ENCODE measurements around the gene SORBS1. TPM values are rescaled to one million over a fixed set of nuclear protein-coding genes. Genes with fewer than 3 reads are reported as not detected.

Gene SORBS1
- polyA plus RNA-seq, 3 donors from 2014 or later = 0.33 to 1.8 (median 0.82) TPM

- no peak overlapping the region for H3K27ac Mint-ChIP-seq
- H3K4me3 Mint-ChIP-seq = no peak overlapping the region
- peaks cover 7 to 11% of the 10 kb centered on the region in 2 donors for H3K4me1 Mint-ChIP-seq
- peaks cover 2 to 6% (median 6%) of the 10 kb centered on the region in 3 donors for H3K27me3 Mint-ChIP-seq (ENCODE audit: low read depth in 3 of 3)
- no peak for DNase-seq
- no peaks in the 10 kb centered on the region for H3K36me3 Mint-ChIP-seq
- no peaks in the 10 kb centered on the region for H3K9me3 Mint-ChIP-seq
Observed at GRCh38 chr10:95442341-95442740, 118.8 kb downstream of the SORBS1 start.

- H3K27me3 Mint-ChIP-seq (ENCODE audit: low read depth in 3 of 3) = peaks cover 2 to 6% (median 6%) of the 10 kb centered on the region in 3 donors
- H3K27ac Mint-ChIP-seq = no peak overlapping the region
- H3K4me1 Mint-ChIP-seq = peaks cover 7 to 11% of the 10 kb centered on the region in 2 donors
- DNase-seq = no peak
- no peaks in the 10 kb centered on the region for H3K9me3 Mint-ChIP-seq
- H3K36me3 Mint-ChIP-seq = no peaks in the 10 kb centered on the region
- H3K4me3 Mint-ChIP-seq = no peak overlapping the region
Observed at GRCh38 chr10:95441547-95441923, 119.6 kb downstream of the SORBS1 start.

GRCh38 chr10:95440756-95441546 is 120.2 kb downstream of the SORBS1 start:
- no peaks in the 10 kb centered on the region for H3K36me3 Mint-ChIP-seq
- H3K4me1 Mint-ChIP-seq = peaks cover 7 to 11% of the 10 kb centered on the region in 2 donors
- H3K9me3 Mint-ChIP-seq = no peaks in the 10 kb centered on the region
- peak; percentile 13 to 32 (median 21) for DNase-seq
- H3K27ac Mint-ChIP-seq = no peak overlapping the region
- peaks cover 3 to 6% (median 6%) of the 10 kb centered on the region in 3 donors for H3K27me3 Mint-ChIP-seq (ENCODE audit: low read depth in 3 of 3)
- peak overlapping the region in 2 of 5 donors; percentile 11 to 28 for H3K4me3 Mint-ChIP-seq

GRCh38 chr10:95440038-95440725 is 121.0 kb downstream of the SORBS1 start:
- H3K27ac Mint-ChIP-seq = no peak overlapping the region
- H3K4me1 Mint-ChIP-seq = peaks cover 7 to 11% of the 10 kb centered on the region in 2 donors
- no peak overlapping the region for H3K4me3 Mint-ChIP-seq
- H3K27me3 Mint-ChIP-seq (ENCODE audit: low read depth in 3 of 3) = peaks cover 3 to 6% (median 6%) of the 10 kb centered on the region in 3 donors
- DNase-seq = no peak
- H3K36me3 Mint-ChIP-seq = no peaks in the 10 kb centered on the region
- H3K9me3 Mint-ChIP-seq = no peaks in the 10 kb centered on the region

- H3K27ac Mint-ChIP-seq = no peak overlapping the region
- peaks cover 7 to 11% of the 10 kb centered on the region in 2 donors for H3K4me1 Mint-ChIP-seq
- H3K4me3 Mint-ChIP-seq = no peak overlapping the region
- H3K27me3 Mint-ChIP-seq (ENCODE audit: low read depth in 3 of 3) = peaks cover 3 to 6% (median 6%) of the 10 kb centered on the region in 3 donors
- peaks cover 0 to 4% (median 0%) of the 10 kb centered on the region in 3 donors for H3K36me3 Mint-ChIP-seq
- no peaks in the 10 kb centered on the region for H3K9me3 Mint-ChIP-seq
- no peak for DNase-seq
Observed at GRCh38 chr10:95438781-95439180, 122.4 kb downstream of the SORBS1 start.

GRCh38 chr10:95437669-95438068 is 123.5 kb downstream of the SORBS1 start:
- Mint-ChIP-seq H3K9me3 (no peaks in the 10 kb centered on the region), H3K4me1 (peaks cover 7 to 11% of the 10 kb centered on the region in 2 donors), H3K36me3 (peaks cover 0 to 4% (median 0%) of the 10 kb centered on the region in 3 donors), H3K27ac (no peak overlapping the region), H3K4me3 (no peak overlapping the region), H3K27me3 (ENCODE audit: low read depth in 3 of 3) (peaks cover 3 to 6% (median 6%) of the 10 kb centered on the region in 3 donors)
- no peak for DNase-seq

- H3K9me3 Mint-ChIP-seq = no peaks in the 10 kb centered on the region
- H3K4me1 Mint-ChIP-seq = peaks cover 0 to 2% of the 10 kb centered on the region in 2 donors
- peaks cover 2 to 8% (median 3%) of the 10 kb centered on the region in 3 donors for H3K27me3 Mint-ChIP-seq (ENCODE audit: low read depth in 3 of 3)
- H3K36me3 Mint-ChIP-seq = peaks cover 0 to 4% (median 0%) of the 10 kb centered on the region in 3 donors
- DNase-seq = no peak
- no peak overlapping the region for H3K4me3 Mint-ChIP-seq
- H3K27ac Mint-ChIP-seq = no peak overlapping the region
Observed at GRCh38 chr10:95435548-95436279, 125.5 kb downstream of the SORBS1 start.

- DNase-seq = no peak
- H3K36me3 Mint-ChIP-seq = peaks cover 0 to 4% (median 0%) of the 10 kb centered on the region in 3 donors
- H3K27me3 Mint-ChIP-seq (ENCODE audit: low read depth in 3 of 3) = peaks cover 2 to 8% (median 2%) of the 10 kb centered on the region in 3 donors
- H3K9me3 Mint-ChIP-seq = no peaks in the 10 kb centered on the region
- H3K4me3 Mint-ChIP-seq = no peak overlapping the region
- no peaks in the 10 kb centered on the region for H3K4me1 Mint-ChIP-seq
- no peak overlapping the region for H3K27ac Mint-ChIP-seq
Observed at GRCh38 chr10:95434583-95434982, 126.6 kb downstream of the SORBS1 start.

GRCh38 chr10:95431900-95432342 is 129.2 kb downstream of the SORBS1 start:
- peaks cover 1 to 2% (median 1%) of the 10 kb centered on the region in 3 donors for H3K27me3 Mint-ChIP-seq (ENCODE audit: low read depth in 3 of 3)
- no peak overlapping the region for H3K4me3 Mint-ChIP-seq
- no peaks in the 10 kb centered on the region for H3K9me3 Mint-ChIP-seq
- H3K4me1 Mint-ChIP-seq = no peaks in the 10 kb centered on the region
- no peak overlapping the region for H3K27ac Mint-ChIP-seq
- no peak for DNase-seq
- peaks cover 0 to 4% (median 0%) of the 10 kb centered on the region in 3 donors for H3K36me3 Mint-ChIP-seq

GRCh38 chr10:95430231-95430951 is 130.8 kb downstream of the SORBS1 start:
- Mint-ChIP-seq H3K36me3 (peaks cover 0 to 4% (median 0%) of the 10 kb centered on the region in 3 donors), H3K4me1 (no peaks in the 10 kb centered on the region), H3K27ac (no peak overlapping the region), H3K9me3 (no peaks in the 10 kb centered on the region), H3K27me3 (ENCODE audit: low read depth in 3 of 3) (peaks cover 0 to 2% (median 1%) of the 10 kb centered on the region in 3 donors), H3K4me3 (no peak overlapping the region)
- DNase-seq = peak; percentile 33 to 50 (median 43)

- DNase-seq = no peak
- Mint-ChIP-seq H3K9me3 (no peaks in the 10 kb centered on the region), H3K27ac (no peak overlapping the region), H3K4me3 (no peak overlapping the region), H3K36me3 (peaks cover 0 to 4% (median 0%) of the 10 kb centered on the region in 3 donors), H3K27me3 (ENCODE audit: low read depth in 3 of 3) (peaks cover 0 to 2% (median 1%) of the 10 kb centered on the region in 3 donors), H3K4me1 (no peaks in the 10 kb centered on the region)
Observed at GRCh38 chr10:95429639-95430038, 131.5 kb downstream of the SORBS1 start.

GRCh38 chr10:95428701-95429100 is 132.5 kb downstream of the SORBS1 start:
- no peak for DNase-seq
- Mint-ChIP-seq H3K36me3 (no peaks in the 10 kb centered on the region), H3K9me3 (no peaks in the 10 kb centered on the region), H3K27me3 (ENCODE audit: low read depth in 3 of 3) (peaks cover 0 to 2% (median 1%) of the 10 kb centered on the region in 3 donors), H3K4me3 (no peak overlapping the region), H3K4me1 (no peaks in the 10 kb centered on the region), H3K27ac (no peak overlapping the region)

GRCh38 chr10:95426482-95426881 is 134.7 kb downstream of the SORBS1 start:
- H3K4me1 Mint-ChIP-seq = no peaks in the 10 kb centered on the region
- no peak overlapping the region for H3K27ac Mint-ChIP-seq
- no peak for DNase-seq
- no peaks in the 10 kb centered on the region for H3K36me3 Mint-ChIP-seq
- no peak overlapping the region for H3K4me3 Mint-ChIP-seq
- H3K9me3 Mint-ChIP-seq = no peaks in the 10 kb centered on the region
- peaks cover 0 to 2% (median 1%) of the 10 kb centered on the region in 3 donors for H3K27me3 Mint-ChIP-seq (ENCODE audit: low read depth in 3 of 3)
